T follicular helper cell (primary cell): ENCODE results near the gene PGK1.
A peak's percentile ranks its signal among the peaks of the same experiment; 100 is the strongest.
"Not testable (repeated sequence)": the region's sequence is repeated elsewhere in the genome, so short reads cannot be mapped to it uniquely, and the experiment has no call there.

Experiments used
- DNase-seq: peaks from one replicate; pipeline ENCODE4 v3.0.0-alpha.2; 2020; ENCODE audit warnings: low read depth

PGK1 gene

GRCh38 chrX:78116365-78116764, 12.3 kb downstream of the PGK1 start:
- no peak for DNase-seq

- DNase-seq, result no peak
Observed at GRCh38 chrX:78116766-78117165, 12.7 kb downstream of the PGK1 start.

GRCh38 chrX:78118628-78119027, 14.6 kb downstream of the PGK1 start:
- DNase-seq, result no peak

- DNase-seq, result no peak
Observed at GRCh38 chrX:78119521-78120227, 15.6 kb downstream of the PGK1 start.

- DNase-seq, result no peak
Observed at GRCh38 chrX:78123190-78123589, 19.1 kb downstream of the PGK1 start.

GRCh38 chrX:78124307-78124706, 20.3 kb downstream of the PGK1 start:
- DNase-seq, result no peak

GRCh38 chrX:78125148-78125547, 21.1 kb downstream of the PGK1 start:
- no peak for DNase-seq

- not testable (repeated sequence) for DNase-seq
Observed at GRCh38 chrX:78125781-78126180, 21.7 kb downstream of the PGK1 start.

- DNase-seq, result no peak
Observed at GRCh38 chrX:78129714-78130113, 25.7 kb downstream of the PGK1 start.

GRCh38 chrX:78130396-78130795, 26.3 kb downstream of the PGK1 start:
- no peak for DNase-seq

- no peak for DNase-seq
Observed at GRCh38 chrX:78131117-78131516, 27.1 kb downstream of the PGK1 start.

GRCh38 chrX:78133238-78133960, 29.4 kb downstream of the PGK1 start:
- DNase-seq, result no peak

GRCh38 chrX:78139160-78140123, 35.4 kb downstream of the PGK1 start, which contains the start of gene TAF9B:
Gene TAF9B, minus strand, starts transcription at chrX:78139650. Its CDS starts 39 bp downstream, at chrX:78139611.
- peak; percentile 74 for DNase-seq

GRCh38 chrX:78140206-78140605, 36.2 kb downstream of the PGK1 start:
- no peak for DNase-seq

GRCh38 chrX:78147002-78147540, 43.0 kb downstream of the PGK1 start:
- not testable (repeated sequence) for DNase-seq

- not testable (repeated sequence) for DNase-seq
Observed at GRCh38 chrX:78157373-78157772, 53.3 kb downstream of the PGK1 start.

- DNase-seq, result not testable (repeated sequence)
Observed at GRCh38 chrX:78157846-78158245, 53.8 kb downstream of the PGK1 start.

- not testable (repeated sequence) for DNase-seq
Observed at GRCh38 chrX:78160711-78161110, 56.7 kb downstream of the PGK1 start.

- DNase-seq, result not testable (repeated sequence)
Observed at GRCh38 chrX:78163175-78163574, 59.1 kb downstream of the PGK1 start.

- DNase-seq, result no peak
Observed at GRCh38 chrX:78165425-78165824, 61.4 kb downstream of the PGK1 start.

GRCh38 chrX:78168065-78168464, 64.0 kb downstream of the PGK1 start:
- DNase-seq, result no peak
